BE2C (cell line): ENCODE data around the gene TSPAN12.
A peak's percentile ranks its signal among the peaks of the same experiment; 100 is the strongest.

Experiments used
- DNase-seq: peaks from one replicate; pipeline ENCODE4 v3.0.0-alpha.2; 2020
- H3K27me3 ChIP-seq: fragments of 250-450 bp; sonication (Bioruptor Pico); 2 replicates; pipeline ENCODE4 v1.5.1; 2020; ENCODE audit warnings: mild to moderate bottlenecking
- H3K36me3 ChIP-seq: fragments of 250-450 bp; sonication (Bioruptor Pico); 2 replicates; pipeline ENCODE4 v1.5.1; 2020; ENCODE audit warnings: mild to moderate bottlenecking
- H3K4me1 ChIP-seq: fragments of 250-450 bp; sonication (Bioruptor Pico); 2 replicates; pipeline ENCODE4 v1.5.1; 2020
- H3K4me3 ChIP-seq: 2 replicates; pipeline ENCODE4 v1.5.1; 2011; ENCODE audit warnings: low read depth, low read length
- H3K9me3 ChIP-seq: fragments of 250-450 bp; sonication (Bioruptor Pico); 2 replicates; pipeline ENCODE4 v1.5.1; 2020
- CTCF ChIP-seq: IDR thresholded peaks from 2 replicates; pipeline ENCODE4 v1.5.1; 2012; ENCODE audit warnings: mild to moderate bottlenecking, low read depth, low read length

The TSPAN12 gene

GRCh38 chr7:120806669-120807068 is 51.3 kb downstream of the TSPAN12 start:
- no peak overlapping the region for H3K4me3 ChIP-seq
- DNase-seq, result no peak
- no peak for TF ChIP-seq CTCF
- no peaks in the 10 kb centered on the region for H3K4me1 ChIP-seq
- no peaks in the 10 kb centered on the region for H3K36me3 ChIP-seq
- H3K9me3 ChIP-seq, result no peaks in the 10 kb centered on the region
- peaks cover 8% of the 10 kb centered on the region for H3K27me3 ChIP-seq

GRCh38 chr7:120805636-120806388 is 52.1 kb downstream of the TSPAN12 start:
- DNase-seq, result peak; percentile 73
- peaks cover 8% of the 10 kb centered on the region for H3K27me3 ChIP-seq
- no peaks in the 10 kb centered on the region for H3K4me1 ChIP-seq
- H3K4me3 ChIP-seq, result no peak overlapping the region
- TF ChIP-seq CTCF, result peak; percentile 92
- no peaks in the 10 kb centered on the region for H3K36me3 ChIP-seq
- H3K9me3 ChIP-seq, result no peaks in the 10 kb centered on the region

GRCh38 chr7:120802751-120803150 is 55.2 kb downstream of the TSPAN12 start:
- no peaks in the 10 kb centered on the region for H3K9me3 ChIP-seq

GRCh38 chr7:120799813-120800475 is 58.0 kb downstream of the TSPAN12 start:
- H3K27me3 ChIP-seq, result peaks cover 7% of the 10 kb centered on the region
- no peaks in the 10 kb centered on the region for H3K4me1 ChIP-seq
- DNase-seq, result no peak
- no peaks in the 10 kb centered on the region for H3K9me3 ChIP-seq
- no peak overlapping the region for H3K4me3 ChIP-seq
- TF ChIP-seq CTCF, result no peak
- H3K36me3 ChIP-seq, result no peaks in the 10 kb centered on the region

More at GRCh38 chr7:120802751-120803150, 55.2 kb downstream of the TSPAN12 start:
- no peak for TF ChIP-seq CTCF
- no peak for DNase-seq
- Histone ChIP-seq H3K4me1 (no peaks in the 10 kb centered on the region), H3K36me3 (no peaks in the 10 kb centered on the region), H3K27me3 (peaks cover 8% of the 10 kb centered on the region), H3K4me3 (no peak overlapping the region)

- no peaks in the 10 kb centered on the region for H3K36me3 ChIP-seq
- TF ChIP-seq CTCF, result no peak
These were observed 58.8 kb downstream of the TSPAN12 start for GRCh38 chr7:120799147-120799546.

More at GRCh38 chr7:120799147-120799546, 58.8 kb downstream of the TSPAN12 start:
- H3K27me3 ChIP-seq, result no peaks in the 10 kb centered on the region; the same call in none of the 2 replicates
- H3K4me3 ChIP-seq, result no peak overlapping the region
- no peak for DNase-seq
- no peaks in the 10 kb centered on the region for H3K9me3 ChIP-seq
- H3K4me1 ChIP-seq, result no peaks in the 10 kb centered on the region
